HG02678 (cell line): Measurements from ENCODE around the gene PRELID1.
"Not testable (repeated sequence)": the region's sequence is repeated elsewhere in the genome, so short reads cannot be mapped to it uniquely, and the experiment has no call there.

ENCODE experiments used
- ATAC-seq: cut with Tn5 transposase; IDR thresholded peaks from one replicate; pipeline ENCODE4 v1.9.1; 2021; ENCODE audit warnings: mild to moderate bottlenecking, moderate library complexity; ENCODE audit not compliant: unreplicated experiment

PRELID1 gene

GRCh38 chr5:177334781-177335700 is 31.4 kb downstream of the PRELID1 start:
- ATAC-seq = no peak

DNA sequence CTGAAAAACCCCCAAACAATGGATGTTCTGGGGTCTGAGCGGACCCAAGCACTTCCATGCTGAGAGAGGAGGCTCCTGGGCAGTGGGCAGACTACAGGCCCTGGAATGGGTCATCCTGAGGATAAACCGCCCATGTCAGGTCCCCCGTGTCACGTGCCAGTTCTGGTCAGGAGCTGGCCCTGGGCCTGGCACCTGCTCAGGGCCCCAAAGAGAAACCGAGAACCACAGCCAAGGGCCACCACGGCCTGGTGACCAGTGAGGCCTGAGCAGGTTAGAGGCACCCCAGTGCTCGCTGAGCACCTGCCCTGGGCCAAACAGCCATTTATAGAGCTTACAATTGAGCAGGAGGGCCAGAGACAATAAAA is 32.1 kb downstream of the PRELID1 start:
- no peak for ATAC-seq

DNA sequence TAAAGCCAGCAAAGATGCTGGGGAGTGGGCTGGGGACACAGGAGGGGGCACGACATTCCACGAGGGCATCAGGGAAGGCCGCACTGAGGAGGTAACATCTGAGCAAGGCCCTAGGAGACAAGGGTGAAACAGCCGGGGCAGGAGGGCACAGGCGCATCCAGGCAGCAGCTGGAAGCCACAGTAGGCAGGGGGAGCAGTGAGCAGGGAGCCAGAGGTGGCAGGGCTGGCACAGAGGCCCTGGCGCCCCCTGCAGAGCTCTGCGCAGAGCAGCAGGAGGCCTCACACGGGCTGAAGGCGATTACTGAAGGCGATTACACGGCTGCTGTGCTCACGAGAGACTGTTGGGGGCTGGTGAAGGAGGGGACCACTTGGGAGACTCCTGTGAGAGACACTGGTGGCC is 32.5 kb downstream of the PRELID1 start:
- no peak for ATAC-seq

GRCh38 chr5:177336603-177337494 is 33.2 kb downstream of the PRELID1 start:
- ATAC-seq = no peak

- no peak for ATAC-seq
These were observed 34.9 kb downstream of the PRELID1 start for GRCh38 chr5:177338251-177339106.

DNA sequence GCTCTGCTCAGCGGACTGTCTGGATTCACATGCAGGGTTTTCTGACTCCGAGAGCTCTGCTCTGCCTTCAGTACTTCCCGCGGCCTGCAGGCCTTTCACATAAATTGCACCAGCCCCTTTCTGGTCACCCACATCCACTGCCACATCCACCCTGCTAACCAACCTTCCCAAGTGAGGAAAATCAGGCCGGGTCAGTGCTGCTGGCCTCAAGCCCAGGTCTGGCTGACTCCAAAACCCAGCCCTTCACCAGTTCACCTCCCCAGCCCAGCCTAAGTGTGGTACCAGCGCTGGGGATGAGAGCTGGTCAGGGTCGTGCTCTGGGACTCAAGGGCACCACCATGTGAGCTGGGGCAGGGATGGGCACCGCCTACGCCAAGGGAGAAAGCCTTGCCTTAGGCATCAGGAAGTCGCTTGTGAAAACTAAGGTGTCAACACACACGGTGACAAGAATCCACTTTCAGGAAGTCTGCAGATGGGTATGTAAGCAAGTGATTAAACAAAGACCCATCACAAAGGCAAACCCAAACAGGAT is 35.6 kb downstream of the PRELID1 start:
- no peak for ATAC-seq

GRCh38 chr5:177343000-177343399 is 39.4 kb downstream of the PRELID1 start:
- not testable (repeated sequence) for ATAC-seq

GRCh38 chr5:177343777-177344176 is 40.2 kb downstream of the PRELID1 start:
- ATAC-seq = no peak

GRCh38 chr5:177344891-177345290 is 41.3 kb downstream of the PRELID1 start:
- ATAC-seq = no peak

DNA sequence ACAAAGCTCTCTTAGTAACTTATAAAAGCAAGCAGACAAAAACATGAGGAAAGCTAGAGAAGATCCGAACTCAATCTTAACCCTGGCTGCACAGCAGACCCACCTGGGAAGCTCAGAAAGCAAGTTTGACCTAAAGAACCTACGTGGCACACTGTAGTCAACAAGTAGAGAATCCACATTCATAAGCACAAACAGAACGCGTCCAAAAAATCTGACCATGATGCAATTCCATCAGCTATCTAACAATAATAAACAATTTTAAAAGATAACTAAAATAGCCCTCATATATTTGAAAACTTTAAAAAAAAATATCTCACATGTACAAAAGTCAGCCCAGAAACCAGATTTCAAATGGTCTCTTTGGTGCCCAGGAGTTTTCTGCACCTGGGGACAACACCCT is 43.2 kb downstream of the PRELID1 start:
- ATAC-seq = no peak

GRCh38 chr5:177347699-177348098 is 44.1 kb downstream of the PRELID1 start:
- ATAC-seq = no peak

GRCh38 chr5:177349362-177349647 is 45.7 kb downstream of the PRELID1 start:
- no peak for ATAC-seq

- ATAC-seq = no peak
These were observed 46.2 kb downstream of the PRELID1 start for GRCh38 chr5:177349762-177350161.

GRCh38 chr5:177350776-177351391 is 47.3 kb downstream of the PRELID1 start:
- ATAC-seq = no peak

DNA sequence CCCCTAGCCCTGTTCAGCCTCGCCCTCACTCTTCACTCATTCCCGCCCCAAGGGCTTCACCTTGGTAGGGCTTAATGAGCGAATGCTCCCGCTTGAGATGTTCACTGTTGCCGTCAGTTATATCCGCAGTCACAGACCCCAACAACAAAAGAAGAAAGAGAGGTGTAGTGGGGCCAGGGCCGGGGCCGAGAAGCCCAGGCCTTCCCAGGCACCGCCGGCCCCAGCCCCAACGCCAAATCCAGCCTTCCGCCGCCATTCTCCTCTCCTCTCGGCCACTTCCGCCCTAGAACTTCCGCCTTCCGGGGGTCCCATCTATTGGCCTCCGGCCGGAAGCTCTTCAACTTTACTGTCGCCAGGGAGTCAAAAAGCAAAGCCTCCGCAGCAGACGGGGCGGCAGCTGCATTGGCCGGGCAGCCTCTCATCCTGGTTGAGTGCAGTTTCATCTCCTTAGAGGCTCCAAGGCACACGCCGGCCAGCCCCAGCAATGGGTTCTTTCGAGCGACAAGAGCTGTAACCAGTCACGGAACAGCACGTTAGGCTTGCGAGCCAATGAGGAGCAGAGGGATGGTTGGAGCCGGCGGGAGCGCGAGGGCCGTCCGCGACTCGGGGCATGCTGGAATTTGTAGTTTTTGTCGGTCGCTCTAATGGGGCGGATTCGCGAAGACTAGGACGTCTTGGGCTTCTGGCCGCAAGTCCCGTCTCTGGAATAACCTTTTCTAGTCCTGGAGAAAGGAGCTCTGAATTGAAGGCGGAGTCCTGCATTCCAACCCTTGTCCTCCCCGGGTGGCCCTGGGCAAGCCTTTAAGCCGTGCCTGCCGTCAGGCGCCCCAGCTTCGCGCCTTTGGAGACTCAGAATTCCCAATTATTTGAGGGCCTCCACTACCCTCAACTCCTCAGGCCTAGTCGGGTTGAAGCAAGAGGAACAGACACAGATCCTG is 48.1 kb downstream of the PRELID1 start, which contains the start of gene LMAN2:
TSS of gene LMAN2 (minus strand) at position 277 of the 938 bp plus-strand sequence. CDS start at position 256, 21 bp downstream.
- ATAC-seq = peak; percentile 93

DNA sequence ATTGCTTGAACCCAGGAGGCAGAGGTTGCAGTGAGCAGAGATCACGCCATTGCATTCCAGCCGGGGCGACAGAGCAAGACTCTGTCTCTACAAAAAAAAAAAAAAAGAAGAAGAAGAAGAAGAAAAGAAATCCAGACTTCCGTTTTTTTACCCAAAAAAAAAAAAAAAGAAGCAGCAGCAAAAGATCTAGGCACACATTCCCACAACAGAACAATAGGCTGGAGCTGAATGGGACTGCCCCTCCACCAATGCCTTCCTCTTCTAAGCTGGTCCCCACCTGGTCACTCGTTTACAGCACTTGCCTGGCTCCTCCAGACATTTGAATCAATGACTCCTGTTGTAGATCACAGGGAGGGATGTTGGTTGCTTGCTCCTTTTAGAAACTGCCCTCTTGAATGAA is 49.5 kb downstream of the PRELID1 start:
- ATAC-seq = no peak

- ATAC-seq = no peak
These were observed 50.7 kb downstream of the PRELID1 start for GRCh38 chr5:177354256-177354655.

DNA sequence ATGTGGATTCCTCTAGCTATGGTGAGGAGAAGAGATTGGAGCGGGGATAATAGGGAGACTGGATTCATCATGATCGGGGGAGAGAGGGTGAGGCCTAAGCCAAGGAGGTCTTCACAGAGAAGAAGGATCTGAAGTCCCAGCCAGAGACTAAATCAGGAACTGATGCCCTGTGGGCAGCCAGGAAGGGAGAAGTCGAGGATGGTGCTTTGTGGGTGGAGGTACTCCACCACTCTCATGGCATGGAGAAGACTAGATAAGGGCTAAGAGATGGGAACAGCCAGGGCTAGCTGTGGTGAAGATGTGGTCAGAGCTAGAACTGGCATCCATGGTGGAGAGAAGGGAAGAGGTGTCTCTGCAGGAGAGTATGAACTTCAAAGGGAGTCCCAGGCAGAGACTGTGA is 51.1 kb downstream of the PRELID1 start:
- no peak for ATAC-seq
